GM21390 (cell line): ENCODE results near the gene ARAP1.

ENCODE experiments used
- ATAC-seq: cut with Tn5 transposase; IDR thresholded peaks from one replicate; pipeline ENCODE4 v1.9.1; 2021; ENCODE audit not compliant: unreplicated experiment

Gene ARAP1

GRCh38 chr11:72642043-72642883, 109.9 kb downstream of the ARAP1 start:
- no peak for ATAC-seq

GRCh38 chr11:72641522-72642042, 110.6 kb downstream of the ARAP1 start:
- ATAC-seq, result no peak

- no peak for ATAC-seq
Observed at GRCh38 chr11:72639502-72640375, 112.5 kb downstream of the ARAP1 start.

GRCh38 chr11:72637926-72638325, 114.3 kb downstream of the ARAP1 start:
- ATAC-seq, result no peak

GRCh38 chr11:72637198-72637597, 115.0 kb downstream of the ARAP1 start:
- ATAC-seq, result no peak

GRCh38 chr11:72636376-72636775, 115.8 kb downstream of the ARAP1 start:
- ATAC-seq, result no peak

- ATAC-seq, result no peak
Observed at GRCh38 chr11:72635933-72636332, 116.3 kb downstream of the ARAP1 start.

- no peak for ATAC-seq
Observed at GRCh38 chr11:72635309-72635915, 116.8 kb downstream of the ARAP1 start.
